Measurements from ENCODE around the gene LRP2BP.

LRP2BP gene

DNA sequence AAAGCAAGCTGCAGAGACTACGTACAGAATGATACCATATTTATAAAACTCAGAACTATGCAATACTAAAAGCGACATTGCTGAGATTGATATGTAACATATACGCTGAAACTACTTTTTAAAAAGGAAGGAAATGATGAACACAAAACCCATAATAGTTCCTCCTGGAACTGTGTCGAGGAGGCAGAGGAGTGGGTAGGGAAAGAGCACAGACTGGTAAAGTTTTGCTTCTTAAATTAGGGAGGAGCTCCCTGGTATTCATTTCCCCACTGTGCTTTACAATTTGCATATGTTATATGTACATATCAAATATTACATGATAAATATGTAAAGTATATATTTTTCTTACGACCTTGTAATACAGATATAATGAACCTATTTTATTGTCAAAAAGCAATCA, 16.1 kb upstream of the LRP2BP start:
- Histone ChIP-seq H3K4me1 (ENCODE audit: insufficient read depth, low read length) (no peaks in the 10 kb centered on the region), H3K9me3 (ENCODE audit: low read length) (peaks cover 3% of the 10 kb centered on the region), H3K27me3 (ENCODE audit: insufficient read depth, low read length) (no peaks in the 10 kb centered on the region), H2AFZ (ENCODE audit: low read depth, low read length) (no peak overlapping the region), H3K36me3 (ENCODE audit: insufficient read depth, low read length) (peaks cover 65% of the 10 kb centered on the region), H3K4me3 (ENCODE audit: low read length) (no peak overlapping the region)

DNA sequence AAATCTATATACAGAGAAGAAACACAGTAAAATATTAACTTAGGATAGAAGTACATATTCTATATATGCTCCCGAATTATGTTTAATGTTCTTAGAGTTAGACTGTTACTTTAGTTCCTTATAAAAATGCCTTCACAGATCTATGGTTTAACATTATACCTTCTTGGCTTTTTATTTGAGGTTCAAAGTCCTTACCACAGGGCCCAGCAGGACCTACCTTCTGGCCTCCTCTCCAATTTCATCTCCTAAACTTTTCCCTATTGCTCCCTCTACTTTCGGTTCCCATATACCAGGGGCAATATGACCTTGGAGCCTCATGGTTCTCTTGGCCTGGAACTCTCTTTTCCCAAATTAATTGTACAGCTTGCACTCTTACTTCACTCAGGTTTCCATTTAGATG, 12.7 kb upstream of the LRP2BP start:
- peaks cover 3% of the 10 kb centered on the region for H3K9me3 ChIP-seq (ENCODE audit: low read length)
- no peaks in the 10 kb centered on the region for H3K27me3 ChIP-seq (ENCODE audit: insufficient read depth, low read length)
- H3K4me3 ChIP-seq (ENCODE audit: low read length), result no peak overlapping the region
- peaks cover 53% of the 10 kb centered on the region for H3K36me3 ChIP-seq (ENCODE audit: insufficient read depth, low read length)
- no peak overlapping the region for H2AFZ ChIP-seq (ENCODE audit: low read depth, low read length)
- H3K4me1 ChIP-seq (ENCODE audit: insufficient read depth, low read length), result no peaks in the 10 kb centered on the region

DNA sequence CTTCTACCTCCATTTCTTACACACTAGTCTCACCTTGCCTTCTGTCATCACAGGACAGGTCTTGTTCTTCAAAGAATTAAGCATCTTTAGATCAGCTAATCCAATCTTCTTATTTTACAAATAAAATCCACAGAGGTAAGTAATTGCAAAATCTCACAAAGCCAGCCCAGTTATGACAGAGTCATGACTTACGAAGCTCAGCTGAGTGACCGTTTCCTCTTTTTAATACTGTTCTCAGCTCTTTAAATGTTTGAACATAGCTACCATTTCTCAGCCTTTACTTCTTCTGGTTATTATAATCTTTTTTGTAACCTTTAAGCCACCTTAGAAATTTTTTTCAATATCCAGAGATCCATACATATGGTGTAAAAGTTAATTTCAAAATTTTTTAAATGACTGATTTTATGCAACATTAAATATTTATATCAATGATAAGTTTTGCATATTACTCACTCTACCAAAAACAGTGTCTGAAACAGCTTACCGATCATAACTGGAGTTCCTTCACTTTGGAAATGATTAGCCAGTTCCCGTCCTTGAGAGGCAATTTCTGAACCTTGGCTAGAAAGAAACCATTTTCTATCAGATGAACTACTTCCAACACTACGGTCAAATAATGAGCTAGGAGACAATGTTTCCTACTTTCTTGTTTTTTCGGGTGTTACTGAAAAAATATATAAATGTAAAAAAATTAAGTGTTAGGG, 9.7 kb upstream of the LRP2BP start:
- no peaks in the 10 kb centered on the region for H3K4me1 ChIP-seq (ENCODE audit: insufficient read depth, low read length)
- H3K36me3 ChIP-seq (ENCODE audit: insufficient read depth, low read length), result peaks cover 54% of the 10 kb centered on the region
- peaks cover 3% of the 10 kb centered on the region for H3K9me3 ChIP-seq (ENCODE audit: low read length)
- H2AFZ ChIP-seq (ENCODE audit: low read depth, low read length), result no peak overlapping the region
- no peaks in the 10 kb centered on the region for H3K27me3 ChIP-seq (ENCODE audit: insufficient read depth, low read length)
- no peak overlapping the region for H3K4me3 ChIP-seq (ENCODE audit: low read length)

DNA sequence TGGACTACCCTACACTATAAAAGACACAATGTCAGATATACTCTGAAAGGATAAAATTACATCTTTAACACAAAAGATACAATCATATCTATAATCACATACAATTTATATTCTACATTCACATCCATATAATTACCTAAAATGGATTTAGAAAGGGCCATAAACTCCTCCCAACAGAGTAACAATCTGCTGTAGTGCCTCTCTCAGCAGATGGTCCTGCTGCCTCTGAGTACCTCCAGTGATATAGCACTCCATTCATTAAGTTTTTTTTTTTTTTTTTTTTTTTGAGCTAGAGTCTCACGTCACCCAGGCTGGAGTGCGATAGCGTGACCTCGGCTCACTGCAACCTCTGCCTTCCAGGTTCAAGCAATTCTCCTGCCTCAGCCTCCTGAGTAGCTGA, 8.3 kb upstream of the LRP2BP start:
- Histone ChIP-seq H3K4me3 (ENCODE audit: low read length) (no peak overlapping the region), H3K4me1 (ENCODE audit: insufficient read depth, low read length) (no peaks in the 10 kb centered on the region), H3K27me3 (ENCODE audit: insufficient read depth, low read length) (no peaks in the 10 kb centered on the region), H2AFZ (ENCODE audit: low read depth, low read length) (no peak overlapping the region), H3K9me3 (ENCODE audit: low read length) (no peaks in the 10 kb centered on the region), H3K36me3 (ENCODE audit: insufficient read depth, low read length) (peaks cover 61% of the 10 kb centered on the region)

DNA sequence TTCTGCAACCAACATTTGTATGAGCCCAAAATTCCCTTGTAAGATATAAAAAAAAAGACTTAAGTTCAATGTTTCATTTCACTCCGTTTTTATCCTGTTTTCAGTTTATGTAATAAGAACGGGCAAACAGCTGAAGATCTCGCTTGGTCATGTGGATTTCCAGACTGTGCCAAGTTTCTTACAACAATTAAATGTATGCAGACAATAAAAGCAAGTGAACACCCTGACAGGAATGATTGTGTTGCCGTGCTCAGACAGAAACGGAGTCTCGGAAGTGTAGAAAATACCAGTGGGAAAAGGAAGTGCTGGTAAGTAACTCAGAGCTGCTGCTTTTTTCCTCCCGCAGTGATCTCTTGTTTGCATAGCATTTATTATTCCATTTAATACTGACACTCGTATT, 3.7 kb upstream of the LRP2BP start:
- H3K27me3 ChIP-seq (ENCODE audit: insufficient read depth, low read length), result no peaks in the 10 kb centered on the region
- H3K9me3 ChIP-seq (ENCODE audit: low read length), result no peaks in the 10 kb centered on the region
- H3K4me3 ChIP-seq (ENCODE audit: low read length), result no peak overlapping the region
- no peak overlapping the region for H2AFZ ChIP-seq (ENCODE audit: low read depth, low read length)
- H3K4me1 ChIP-seq (ENCODE audit: insufficient read depth, low read length), result peaks cover 11% of the 10 kb centered on the region
- H3K36me3 ChIP-seq (ENCODE audit: insufficient read depth, low read length), result peaks cover 37% of the 10 kb centered on the region

DNA sequence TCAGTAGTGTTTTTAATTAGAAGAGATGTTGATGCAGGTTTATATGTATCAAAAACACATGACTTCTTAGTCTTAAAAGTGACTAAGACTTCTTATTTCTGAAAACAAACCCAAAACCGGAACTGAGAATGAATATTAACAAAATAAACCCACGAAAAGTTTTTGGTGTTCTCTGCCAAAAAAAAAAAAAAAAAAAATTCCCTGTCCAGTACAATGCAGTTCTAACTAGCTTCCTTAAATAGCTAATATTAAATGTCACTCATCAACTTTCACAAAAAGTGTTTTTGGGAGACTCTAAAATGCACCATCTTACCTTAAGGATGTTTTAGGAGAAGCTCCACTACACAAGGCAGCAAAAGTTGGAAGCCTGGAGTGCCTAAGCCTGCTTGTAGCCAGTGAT, 2.9 kb upstream of the LRP2BP start:
- Histone ChIP-seq H3K27me3 (ENCODE audit: insufficient read depth, low read length) (no peaks in the 10 kb centered on the region), H3K4me3 (ENCODE audit: low read length) (no peak overlapping the region)

DNA sequence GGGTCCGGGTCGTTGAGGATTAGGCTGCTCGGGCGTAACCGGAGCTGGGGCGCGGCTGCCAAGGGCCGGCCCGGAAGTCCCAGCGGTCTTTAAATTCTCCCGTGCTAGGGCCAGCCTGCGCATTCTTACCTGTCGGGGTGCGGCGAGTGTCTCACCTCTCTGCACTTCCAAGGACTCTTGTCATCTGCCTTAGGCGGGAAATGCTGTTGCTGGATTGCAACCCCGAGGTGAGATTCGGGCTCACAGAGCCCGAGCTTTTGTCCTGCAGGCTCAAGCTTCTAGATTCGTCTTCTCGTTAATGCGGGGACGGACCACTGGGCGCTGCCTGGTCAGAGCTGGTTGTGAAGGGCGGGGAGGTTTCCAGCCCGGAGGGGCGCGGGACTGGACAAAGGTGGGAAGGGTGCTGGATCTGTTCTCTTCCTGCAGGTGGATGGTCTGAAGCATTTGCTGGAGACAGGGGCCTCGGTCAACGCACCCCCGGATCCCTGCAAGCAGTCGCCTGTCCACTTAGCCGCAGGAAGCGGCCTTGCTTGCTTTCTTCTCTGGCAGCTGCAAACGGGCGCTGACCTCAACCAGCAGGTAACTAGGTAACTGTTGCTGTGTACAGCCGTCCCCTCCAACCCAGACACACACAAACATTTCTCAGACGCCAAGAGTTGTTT, 1.1 kb upstream of the LRP2BP start, which contains the start of gene ANKRD37:
Gene ANKRD37 (plus strand): TSS at position 118 of the 662 bp plus-strand sequence. CDS start 83 bp downstream, at position 201.
- Histone ChIP-seq H3K4me1 (ENCODE audit: insufficient read depth, low read length) (peaks cover 11% of the 10 kb centered on the region), H3K36me3 (ENCODE audit: insufficient read depth, low read length) (peaks cover 27% of the 10 kb centered on the region), H3K9me3 (ENCODE audit: low read length) (no peaks in the 10 kb centered on the region), H3K27me3 (ENCODE audit: insufficient read depth, low read length) (no peaks in the 10 kb centered on the region), H2AFZ (ENCODE audit: low read depth, low read length) (peak within 1 kb of the TSS; percentile 99), H3K4me3 (ENCODE audit: low read length) (peak within 1 kb of the TSS; percentile 66)

More for the DNA sequence above, 2.9 kb upstream of the LRP2BP start:
- Histone ChIP-seq H3K9me3 (ENCODE audit: low read length) (no peaks in the 10 kb centered on the region), H3K36me3 (ENCODE audit: insufficient read depth, low read length) (peaks cover 37% of the 10 kb centered on the region), H2AFZ (ENCODE audit: low read depth, low read length) (no peak overlapping the region), H3K4me1 (ENCODE audit: insufficient read depth, low read length) (peaks cover 11% of the 10 kb centered on the region)

DNA sequence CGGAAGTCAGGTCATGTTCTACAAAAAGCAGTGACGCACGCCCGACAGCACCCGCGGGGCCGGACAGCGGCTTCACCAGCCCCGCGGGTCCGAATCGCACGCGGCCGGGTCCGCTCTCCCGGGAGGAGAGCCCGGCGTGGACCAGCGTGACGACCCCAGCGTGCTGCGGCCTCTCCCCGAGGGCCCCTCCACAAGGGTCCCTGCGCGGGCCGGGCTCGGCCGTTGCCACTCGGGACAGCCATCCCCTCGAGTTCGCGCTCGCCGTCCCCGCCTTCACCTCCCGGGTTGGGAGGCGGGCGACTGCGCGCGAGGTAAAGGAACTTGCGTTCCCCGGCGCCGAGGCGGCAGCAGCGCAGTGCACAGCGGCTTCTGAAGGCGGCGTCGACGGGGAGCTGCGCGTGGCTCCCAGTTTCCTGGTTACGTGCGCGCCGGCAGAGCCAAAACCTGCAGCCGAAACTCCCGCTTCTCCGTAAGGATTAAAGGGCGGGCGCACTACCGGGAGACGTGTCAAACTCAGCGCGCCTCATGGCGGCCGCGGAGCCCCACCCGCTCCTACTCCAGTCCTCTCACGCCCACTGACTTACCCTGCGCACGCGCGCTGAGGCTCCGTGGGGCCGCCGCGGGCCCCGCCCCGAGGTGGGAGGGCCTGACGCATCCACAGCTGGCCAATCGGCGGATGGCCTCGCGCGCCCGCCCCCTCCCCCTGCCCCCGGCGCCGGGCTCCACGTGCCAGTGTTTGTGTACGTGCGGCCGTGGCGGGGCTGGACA, 416 bp upstream of the LRP2BP start:
- peaks cover 11% of the 10 kb centered on the region for H3K4me1 ChIP-seq (ENCODE audit: insufficient read depth, low read length)
- peaks cover 4% of the 10 kb centered on the region for H3K9me3 ChIP-seq (ENCODE audit: low read length)
- no peaks in the 10 kb centered on the region for H3K27me3 ChIP-seq (ENCODE audit: insufficient read depth, low read length)
- peak overlapping the region; percentile 99 for H2AFZ ChIP-seq (ENCODE audit: low read depth, low read length)
- peaks cover 21% of the 10 kb centered on the region for H3K36me3 ChIP-seq (ENCODE audit: insufficient read depth, low read length)
- H3K4me3 ChIP-seq (ENCODE audit: low read length), result peak overlapping the region; percentile 66

DNA sequence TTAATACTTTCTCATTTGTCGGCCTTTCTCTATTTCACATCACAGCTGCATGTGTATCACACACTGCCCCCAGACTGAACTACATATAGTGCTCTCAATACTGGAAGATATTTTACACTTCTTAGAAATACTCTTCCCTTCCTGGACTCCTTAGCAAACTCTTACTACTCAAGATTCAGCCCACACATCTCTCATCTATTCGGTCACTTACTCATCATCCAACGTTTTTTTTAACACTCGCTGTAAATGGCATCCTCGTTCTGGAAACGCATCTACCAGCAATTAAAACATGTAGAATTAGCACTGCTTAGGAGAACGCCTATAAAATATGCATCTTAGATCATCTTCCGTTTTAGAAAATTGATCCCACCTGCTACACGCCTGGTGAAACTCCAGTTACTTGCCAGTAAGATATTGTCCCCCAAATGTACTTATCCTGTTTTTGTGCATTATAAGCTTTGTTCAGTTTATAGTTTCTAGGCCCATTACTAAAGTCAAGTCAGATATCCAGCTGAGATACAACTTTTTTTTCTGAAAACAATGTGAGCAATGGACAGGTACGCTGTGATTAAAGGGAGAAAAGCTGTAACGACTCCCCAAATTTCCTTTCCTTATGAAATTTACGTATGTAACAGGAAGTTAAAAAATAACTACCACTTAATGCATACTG, 1.0 kb downstream of the LRP2BP start:
- H2AFZ ChIP-seq (ENCODE audit: low read depth, low read length), result peak overlapping the region; percentile 99
- H3K4me3 ChIP-seq (ENCODE audit: low read length), result no peak overlapping the region
- peaks cover 10% of the 10 kb centered on the region for H3K36me3 ChIP-seq (ENCODE audit: insufficient read depth, low read length)
- peaks cover 4% of the 10 kb centered on the region for H3K9me3 ChIP-seq (ENCODE audit: low read length)
- no peaks in the 10 kb centered on the region for H3K27me3 ChIP-seq (ENCODE audit: insufficient read depth, low read length)
- H3K4me1 ChIP-seq (ENCODE audit: insufficient read depth, low read length), result peaks cover 11% of the 10 kb centered on the region

DNA sequence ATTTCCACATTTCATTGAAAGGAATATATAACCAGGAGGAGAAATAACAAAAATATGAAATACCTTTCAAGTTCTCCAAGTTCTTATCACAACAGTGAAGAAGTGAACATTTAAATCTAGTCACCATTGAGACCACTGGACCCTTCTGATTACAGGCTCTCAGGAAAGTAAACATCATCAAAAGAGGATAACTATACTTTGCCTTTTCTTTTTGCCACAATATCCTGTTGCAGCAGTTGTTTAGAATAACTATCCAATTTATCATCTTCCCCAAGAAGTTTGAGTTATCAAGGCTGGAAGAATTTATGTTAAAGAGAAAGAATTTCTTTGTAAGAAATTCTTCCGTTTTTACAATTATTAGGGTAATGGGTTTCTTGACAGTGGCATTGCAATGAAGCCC, 3.6 kb downstream of the LRP2BP start:
- H3K27me3 ChIP-seq (ENCODE audit: insufficient read depth, low read length), result no peaks in the 10 kb centered on the region
- H3K4me1 ChIP-seq (ENCODE audit: insufficient read depth, low read length), result peaks cover 10% of the 10 kb centered on the region
- peaks cover 4% of the 10 kb centered on the region for H3K9me3 ChIP-seq (ENCODE audit: low read length)
- H3K4me3 ChIP-seq (ENCODE audit: low read length), result no peak overlapping the region
- H3K36me3 ChIP-seq (ENCODE audit: insufficient read depth, low read length), result no peaks in the 10 kb centered on the region
- H2AFZ ChIP-seq (ENCODE audit: low read depth, low read length), result no peak overlapping the region

DNA sequence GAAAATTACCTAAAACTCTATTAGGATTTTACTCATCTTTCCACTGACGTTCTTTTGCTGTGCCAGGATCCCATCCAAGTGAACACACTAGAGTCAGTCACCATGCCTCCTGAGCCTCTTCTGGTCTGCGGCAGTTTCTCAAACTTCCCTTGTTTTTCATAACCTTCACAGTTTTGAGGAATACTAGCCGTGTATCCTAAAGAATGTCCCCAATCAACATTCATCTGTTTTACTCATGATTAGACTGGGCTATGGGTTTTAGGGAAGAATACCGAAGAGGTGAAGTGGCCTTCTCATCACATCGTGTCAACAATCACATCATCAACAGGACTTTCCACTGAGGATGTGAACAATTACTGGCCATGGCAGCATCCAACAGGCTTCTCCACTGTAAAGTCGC, 4.8 kb downstream of the LRP2BP start:
- H3K36me3 ChIP-seq (ENCODE audit: insufficient read depth, low read length), result no peaks in the 10 kb centered on the region
- no peak overlapping the region for H3K4me3 ChIP-seq (ENCODE audit: low read length)
- H3K4me1 ChIP-seq (ENCODE audit: insufficient read depth, low read length), result peaks cover 7% of the 10 kb centered on the region
- no peak overlapping the region for H2AFZ ChIP-seq (ENCODE audit: low read depth, low read length)
- H3K27me3 ChIP-seq (ENCODE audit: insufficient read depth, low read length), result no peaks in the 10 kb centered on the region
- H3K9me3 ChIP-seq (ENCODE audit: low read length), result peaks cover 4% of the 10 kb centered on the region

DNA sequence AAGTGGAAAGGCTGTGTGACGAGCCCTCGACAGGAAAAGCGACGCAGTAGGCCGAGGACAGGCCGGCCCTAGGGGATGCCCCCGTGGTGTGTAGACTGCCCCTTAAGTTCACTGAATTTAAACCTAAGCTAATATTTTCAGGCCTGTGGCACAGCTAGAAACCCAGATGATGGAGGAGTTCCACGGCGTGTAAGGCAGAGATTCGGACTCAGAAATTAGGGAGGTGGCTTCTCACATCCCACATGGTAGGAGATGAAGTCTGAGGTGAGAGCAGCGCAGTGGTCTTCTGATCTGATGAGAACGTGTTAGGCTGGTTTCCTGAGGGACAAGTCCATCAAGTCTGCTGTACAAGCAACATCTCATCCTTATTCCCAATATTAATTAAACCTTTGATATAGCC, 7.8 kb downstream of the LRP2BP start:
- Histone ChIP-seq H3K36me3 (ENCODE audit: insufficient read depth, low read length) (no peaks in the 10 kb centered on the region), H3K4me1 (ENCODE audit: insufficient read depth, low read length) (no peaks in the 10 kb centered on the region), H3K27me3 (ENCODE audit: insufficient read depth, low read length) (no peaks in the 10 kb centered on the region), H3K9me3 (ENCODE audit: low read length) (peaks cover 6% of the 10 kb centered on the region), H3K4me3 (ENCODE audit: low read length) (no peak overlapping the region), H2AFZ (ENCODE audit: low read depth, low read length) (no peak overlapping the region)

DNA sequence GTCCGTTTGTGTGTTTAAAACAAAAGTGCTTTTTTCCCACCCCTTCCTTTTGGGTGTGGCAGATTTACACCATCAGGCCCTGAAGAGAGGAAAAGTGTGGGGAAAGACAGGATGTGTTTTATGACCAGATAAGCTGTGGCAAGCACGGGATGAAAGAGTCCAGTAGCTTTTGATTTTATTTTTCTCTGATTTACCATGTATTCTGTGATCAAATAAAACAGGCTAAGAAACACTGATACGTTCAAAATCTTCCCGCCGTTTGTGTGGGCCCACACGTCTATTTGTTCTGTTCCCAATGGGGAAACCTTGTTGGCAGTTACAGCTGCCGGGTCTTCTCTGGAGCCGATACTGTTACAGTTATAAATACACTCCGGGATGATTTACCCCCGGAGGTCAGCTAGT, 10.8 kb downstream of the LRP2BP start:
- Histone ChIP-seq H2AFZ (ENCODE audit: low read depth, low read length) (no peak overlapping the region), H3K4me3 (ENCODE audit: low read length) (no peak overlapping the region), H3K4me1 (ENCODE audit: insufficient read depth, low read length) (no peaks in the 10 kb centered on the region), H3K27me3 (ENCODE audit: insufficient read depth, low read length) (no peaks in the 10 kb centered on the region), H3K9me3 (ENCODE audit: low read length) (peaks cover 10% of the 10 kb centered on the region), H3K36me3 (ENCODE audit: insufficient read depth, low read length) (no peaks in the 10 kb centered on the region)
